H9 (cell line): Measurements from ENCODE around the gene SPN. TPM values are rescaled to one million over a fixed set of nuclear protein-coding genes. Genes with fewer than 3 reads are reported as not detected.

ENCODE experiments used
- DNase-seq: peaks from one replicate; pipeline ENCODE4 v3.0.0-alpha.2; 2017
- H2AFZ ChIP-seq: one replicate; pipeline ENCODE4 v1.6.1; 2013; ENCODE audit warnings: mild to moderate bottlenecking, low read length, control low read depth, moderate library complexity
- H2AK5ac ChIP-seq: 2 replicates; pipeline ENCODE4 v1.6.1; 2013; ENCODE audit warnings: low read length, control low read depth, mixed read lengths; ENCODE audit not compliant: insufficient read length
- H2BK120ac ChIP-seq: one replicate; pipeline ENCODE4 v1.6.1; 2013; ENCODE audit warnings: low read depth, mild to moderate bottlenecking, low read length, control low read depth, inconsistent platforms; ENCODE audit not compliant: poor library complexity, severe bottlenecking
- H2BK12ac ChIP-seq: 2 replicates; pipeline ENCODE4 v1.6.1; 2013; ENCODE audit warnings: low read length, control low read depth, mixed read lengths, low read depth; ENCODE audit not compliant: insufficient read length
- H2BK15ac ChIP-seq: 2 replicates; pipeline ENCODE4 v1.6.1; 2013; ENCODE audit warnings: low read depth, low read length, control low read depth
- H2BK20ac ChIP-seq: one replicate; pipeline ENCODE4 v1.6.1; 2013; ENCODE audit warnings: low read depth, mild to moderate bottlenecking, low read length, control low read depth, inconsistent platforms; ENCODE audit not compliant: poor library complexity, severe bottlenecking
- H2BK5ac ChIP-seq: 2 replicates; pipeline ENCODE4 v1.6.1; 2013; ENCODE audit warnings: low read length, control low read depth, mixed read lengths; ENCODE audit not compliant: insufficient read length
- H3K14ac ChIP-seq: 2 replicates; pipeline ENCODE4 v1.6.1; 2013; ENCODE audit warnings: low read length, control low read depth; ENCODE audit not compliant: insufficient read depth
- H3K18ac ChIP-seq: 2 replicates; pipeline ENCODE4 v1.6.1; 2013; ENCODE audit warnings: low read depth, mild to moderate bottlenecking, mixed read lengths, low read length, control low read depth; ENCODE audit not compliant: insufficient read length
- H3K23ac ChIP-seq: 2 replicates; pipeline ENCODE4 v1.6.1; 2013; ENCODE audit warnings: low read length, control low read depth, mixed read lengths, low read depth; ENCODE audit not compliant: insufficient read length
- H3K23me2 ChIP-seq: 2 replicates; pipeline ENCODE4 v1.6.1; 2013; ENCODE audit warnings: low read depth, mild to moderate bottlenecking, mixed read lengths, low read length, control low read depth; ENCODE audit not compliant: insufficient read length, poor library complexity, severe bottlenecking
- H3K27ac ChIP-seq: 2 replicates; pipeline ENCODE4 v1.5.1; 2013; ENCODE audit warnings: low read length, control low read depth, mixed read lengths, low read depth; ENCODE audit not compliant: insufficient read length
- H3K27me3 ChIP-seq: 2 replicates; pipeline ENCODE4 v1.6.1; 2013; ENCODE audit warnings: low read length, control low read depth, inconsistent platforms; ENCODE audit not compliant: insufficient read depth
- H3K4ac ChIP-seq: 2 replicates; pipeline ENCODE4 v1.6.1; 2013; ENCODE audit warnings: low read depth, mild to moderate bottlenecking, control low read depth, inconsistent platforms, low read length, moderate library complexity
- H3K4me1 ChIP-seq: 2 replicates; pipeline ENCODE4 v1.6.1; 2013; ENCODE audit warnings: low read length, control low read depth, inconsistent platforms; ENCODE audit not compliant: insufficient read depth
- H3K4me2 ChIP-seq: 2 replicates; pipeline ENCODE4 v1.6.1; 2013; ENCODE audit warnings: low read length, control low read depth, mixed read lengths; ENCODE audit not compliant: insufficient read length, insufficient read depth
- H3K56ac ChIP-seq: 2 replicates; pipeline ENCODE4 v1.6.1; 2013; ENCODE audit warnings: low read depth, mild to moderate bottlenecking, mixed read lengths, low read length, control low read depth; ENCODE audit not compliant: insufficient read length
- H3K79me1 ChIP-seq: 2 replicates; pipeline ENCODE4 v1.6.1; 2013; ENCODE audit warnings: low read depth, mild to moderate bottlenecking, moderate library complexity, low read length, control low read depth, inconsistent platforms; ENCODE audit not compliant: insufficient read depth, poor library complexity, severe bottlenecking
- H3K79me2 ChIP-seq: 2 replicates; pipeline ENCODE4 v1.6.1; 2013; ENCODE audit warnings: low read length, control low read depth, inconsistent platforms; ENCODE audit not compliant: insufficient read depth
- H3K9ac ChIP-seq: 2 replicates; pipeline ENCODE4 v1.6.1; 2013; ENCODE audit warnings: low read length, control low read depth, mixed read lengths; ENCODE audit not compliant: insufficient read length; ENCODE audit errors: extremely low read depth
- H3K9me3 ChIP-seq: one replicate; pipeline ENCODE4 v1.6.1; 2013; ENCODE audit warnings: low read depth, low read length, inconsistent platforms; ENCODE audit not compliant: control insufficient read depth
- H3T11ph ChIP-seq: one replicate; pipeline ENCODE4 v1.6.1; 2013; ENCODE audit warnings: mild to moderate bottlenecking, low read length, control low read depth, inconsistent platforms
- H4K20me1 ChIP-seq: one replicate; pipeline ENCODE4 v1.6.1; 2013; ENCODE audit not compliant: control insufficient read depth, insufficient read length, insufficient read depth
- H4K5ac ChIP-seq: 2 replicates; pipeline ENCODE4 v1.6.1; 2013; ENCODE audit warnings: low read depth, mild to moderate bottlenecking, mixed read lengths, low read length, control low read depth; ENCODE audit not compliant: insufficient read length
- H4K8ac ChIP-seq: replicated peaks from 2 replicates; pipeline ENCODE4 v1.6.1; 2013; ENCODE audit warnings: low read length, control low read depth, mixed read lengths, low read depth; ENCODE audit not compliant: insufficient read length
- H4K91ac ChIP-seq: 2 replicates; pipeline ENCODE4 v1.6.1; 2013; ENCODE audit warnings: low read depth, mild to moderate bottlenecking, moderate library complexity, mixed read lengths, low read length, control low read depth; ENCODE audit not compliant: insufficient read length
- H3K27ac Mint-ChIP-seq, 3 experiments: 2 replicates in 2 of 3; 3 replicates in 1 of 3; pipeline ENCODE4 v1.8.0; 2020 to 2021; ENCODE audit warnings: mixed read lengths in 3 of 3, mild to moderate bottlenecking in 1 of 3, moderate library complexity in 1 of 3
- H3K27me3 Mint-ChIP-seq: 2 replicates; pipeline ENCODE4 v1.8.0; 2021; ENCODE audit warnings: low read depth, mild to moderate bottlenecking, moderate library complexity, mixed read lengths
- H3K36me3 Mint-ChIP-seq, 3 experiments: 2 replicates in 2 of 3; 3 replicates in 1 of 3; pipeline ENCODE4 v1.8.0; 2020 to 2021; ENCODE audit warnings: low read depth in 3 of 3, mixed read lengths in 3 of 3; ENCODE audit not compliant: insufficient read depth in 1 of 3
- H3K4me1 Mint-ChIP-seq, 2 experiments: 2 replicates each; pipeline ENCODE4 v1.8.0; 2020; ENCODE audit warnings: mixed read lengths in 2 of 2
- H3K4me3 Mint-ChIP-seq, 2 experiments: 2 replicates in 1 of 2; 3 replicates in 1 of 2; pipeline ENCODE4 v1.8.0; 2020 to 2021; ENCODE audit warnings: mild to moderate bottlenecking in 2 of 2, mixed read lengths in 2 of 2, moderate library complexity in 1 of 2
- H3K9me3 Mint-ChIP-seq, 2 experiments: 2 replicates in 1 of 2; 3 replicates in 1 of 2; pipeline ENCODE4 v1.8.0; 2020; ENCODE audit warnings: mild to moderate bottlenecking in 2 of 2, mixed read lengths in 2 of 2, moderate library complexity in 1 of 2
- CTCF ChIP-seq: fragments of 200-600 bp; sonication (generic); conservative IDR thresholded peaks from 3 replicates; pipeline ENCODE4 v1.8.0; 2021; ENCODE audit warnings: antibody characterized with exemption, mild to moderate bottlenecking
- WGBS: extraction: QIAGEN DNeasy Blood & Tissue Kit; methylation state at CpG from one replicate; pipeline ENCODE4 v1.1.7; 2013; ENCODE audit warnings: missing lambda C conversion rate, low lambda C conversion rate, mixed read lengths; ENCODE audit not compliant: insufficient read length; ENCODE audit errors: extremely low coverage; 5-methylcytosine and 5-hydroxymethylcytosine counted together
- total RNA-seq: library from RNA; stranded (reverse); gene quantifications from 2 replicates; pipeline ENCODE4 v1.2.1, GENCODE V29; 2021

SPN gene
- total RNA-seq, 1 experiment from 2014 or later, result 0.77 TPM

- Histone ChIP-seq H4K91ac (no peak overlapping the region), H3K14ac (no peak overlapping the region), H3K18ac (no peak overlapping the region), H2BK5ac (no peak overlapping the region), H3K9ac (no peak overlapping the region), H3K27ac (no peak overlapping the region), H2AK5ac (no peak overlapping the region), H3K23ac (no peak overlapping the region), H3K27me3 (no peaks in the 10 kb centered on the region), H2BK15ac (no peak overlapping the region), H4K8ac (no peak overlapping the region), H2BK20ac (no peak overlapping the region), H3K56ac (no peak overlapping the region), H3K4ac (no peak overlapping the region), H3K4me2 (no peak overlapping the region), H2BK12ac (no peak overlapping the region), H3T11ph (no peak overlapping the region), H4K5ac (no peak overlapping the region), H3K79me1 (peaks cover 5% of the 10 kb centered on the region), H2BK120ac (no peak overlapping the region), H3K23me2 (peaks cover 11% of the 10 kb centered on the region), H4K20me1 (no peaks in the 10 kb centered on the region), H3K79me2 (peaks cover 14% of the 10 kb centered on the region; the same call in 1 of the 2 replicates), H2AFZ (no peak overlapping the region), H3K4me1 (peaks cover 2% of the 10 kb centered on the region; the same call in 1 of the 2 replicates), H3K9me3 (no peaks in the 10 kb centered on the region)
- WGBS, result no CpG with 5 or more reads among the region's 4 CpGs
- DNase-seq, result no peak
- Mint-ChIP-seq H3K9me3 (peaks cover 0 to 3% of the 10 kb centered on the region in 2 experiments; a peak in 2 of 5 replicates), H3K36me3 (peaks cover 52 to 68% (median 56%) of the 10 kb centered on the region in 3 experiments), H3K27me3 (no peaks in the 10 kb centered on the region), H3K4me1 (peaks cover 35 to 36% of the 10 kb centered on the region in 2 experiments), H3K4me3 (no peak overlapping the region), H3K27ac (no peak overlapping the region; a peak in 1 of 7 replicates)
- no peak for TF ChIP-seq CTCF
Measured at GRCh38 chr16:29712809-29713208, 49.8 kb downstream of the SPN start.
